ENCODE data around the gene STARD13.

The STARD13 gene

DNA sequence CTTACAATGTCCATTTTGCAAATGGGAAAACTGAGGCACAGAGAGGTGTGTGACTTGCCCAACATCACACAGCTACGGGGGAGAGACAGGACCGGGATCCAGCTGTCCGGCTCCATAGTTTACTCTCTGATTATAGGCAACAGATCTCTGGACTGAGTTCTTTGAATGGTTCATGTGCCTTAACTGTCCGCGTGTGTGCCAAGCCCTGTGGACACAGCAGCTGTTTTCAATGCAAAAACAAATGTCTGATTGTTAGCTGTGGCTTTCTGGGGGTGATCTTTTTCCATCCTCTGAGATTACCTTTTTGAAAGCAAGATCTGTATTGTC lies 175.2 kb downstream of the STARD13 start:
- Histone ChIP-seq H3K9me3 (ENCODE audit: control insufficient read depth, low read length) (no peaks in the 10 kb centered on the region), H3K4me3 (ENCODE audit: insufficient read depth, low read depth, low read length) (no peak overlapping the region), H3K27ac (ENCODE audit: insufficient read depth, low read depth, low read length, poor library complexity, severe bottlenecking) (no peak overlapping the region), H3K4me1 (ENCODE audit: control insufficient read depth, insufficient read depth, low read length) (no peaks in the 10 kb centered on the region), H3K36me3 (ENCODE audit: control insufficient read depth, insufficient read depth, low read length) (no peaks in the 10 kb centered on the region), H3K27me3 (ENCODE audit: control insufficient read depth, insufficient read depth, low read length, poor library complexity, severe bottlenecking) (no peaks in the 10 kb centered on the region)
- 92 to 95% methylated on average over 5 of the region's 5 CpGs for WGBS, 2 experiments

DNA sequence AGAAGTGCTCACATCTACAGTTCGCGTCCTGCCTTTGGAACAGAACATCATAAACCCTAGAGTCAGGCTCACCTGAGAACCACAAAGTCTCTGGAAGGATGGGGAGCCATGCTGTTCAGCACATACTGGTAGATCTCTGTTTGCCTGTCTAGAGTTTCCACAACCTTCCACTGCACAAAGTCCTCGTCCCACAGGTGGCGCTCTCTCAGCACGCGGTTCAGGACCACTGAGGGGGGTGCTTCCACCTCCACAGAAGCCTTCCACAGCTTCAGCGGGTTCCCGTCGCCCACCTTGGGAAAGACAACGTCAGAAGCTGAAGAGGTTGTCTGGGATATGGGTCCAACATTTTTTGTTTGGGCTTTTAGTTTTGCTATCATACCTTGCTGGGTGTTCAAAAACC lies 175.8 kb downstream of the STARD13 start:
- Histone ChIP-seq H3K9me3 (ENCODE audit: control insufficient read depth, low read length) (no peaks in the 10 kb centered on the region), H3K4me3 (ENCODE audit: insufficient read depth, low read depth, low read length) (no peak overlapping the region), H3K4me1 (ENCODE audit: control insufficient read depth, insufficient read depth, low read length) (no peaks in the 10 kb centered on the region), H3K27ac (ENCODE audit: insufficient read depth, low read depth, low read length, poor library complexity, severe bottlenecking) (no peak overlapping the region), H3K27me3 (ENCODE audit: control insufficient read depth, insufficient read depth, low read length, poor library complexity, severe bottlenecking) (no peaks in the 10 kb centered on the region), H3K36me3 (ENCODE audit: control insufficient read depth, insufficient read depth, low read length) (no peaks in the 10 kb centered on the region)
- WGBS, 2 experiments, result 83% methylated on average over 10 of the region's 10 CpGs

DNA sequence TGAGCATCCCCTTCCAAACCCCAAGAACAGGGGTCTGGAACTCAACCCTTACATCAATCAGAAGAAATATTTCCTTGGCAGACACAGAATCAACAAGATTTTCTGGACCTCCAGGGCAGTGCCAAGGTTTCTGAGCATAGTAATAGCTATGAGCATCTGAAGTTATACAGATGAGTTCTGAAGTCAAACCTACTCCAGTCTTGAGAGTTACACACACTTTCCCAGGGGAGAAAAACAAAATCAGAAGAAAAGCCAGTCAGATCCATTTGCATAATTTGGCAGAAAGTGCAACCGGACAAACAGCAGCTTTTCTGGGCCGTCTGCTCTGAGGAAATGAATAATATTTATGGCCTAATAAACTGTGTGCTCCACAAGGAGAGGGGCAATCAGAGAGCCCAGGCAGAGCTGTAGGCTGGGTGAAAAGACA lies 176.3 kb downstream of the STARD13 start:
- no peak overlapping the region for H3K27ac ChIP-seq (ENCODE audit: insufficient read depth, low read depth, low read length, poor library complexity, severe bottlenecking)
- H3K4me1 ChIP-seq (ENCODE audit: control insufficient read depth, insufficient read depth, low read length), result no peaks in the 10 kb centered on the region
- no peaks in the 10 kb centered on the region for H3K9me3 ChIP-seq (ENCODE audit: control insufficient read depth, low read length)
- H3K4me3 ChIP-seq (ENCODE audit: insufficient read depth, low read depth, low read length), result no peak overlapping the region
- 93 to 98% methylated on average over 2 of the region's 2 CpGs for WGBS, 2 experiments
- no peaks in the 10 kb centered on the region for H3K27me3 ChIP-seq (ENCODE audit: control insufficient read depth, insufficient read depth, low read length, poor library complexity, severe bottlenecking)
- H3K36me3 ChIP-seq (ENCODE audit: control insufficient read depth, insufficient read depth, low read length), result no peaks in the 10 kb centered on the region

DNA sequence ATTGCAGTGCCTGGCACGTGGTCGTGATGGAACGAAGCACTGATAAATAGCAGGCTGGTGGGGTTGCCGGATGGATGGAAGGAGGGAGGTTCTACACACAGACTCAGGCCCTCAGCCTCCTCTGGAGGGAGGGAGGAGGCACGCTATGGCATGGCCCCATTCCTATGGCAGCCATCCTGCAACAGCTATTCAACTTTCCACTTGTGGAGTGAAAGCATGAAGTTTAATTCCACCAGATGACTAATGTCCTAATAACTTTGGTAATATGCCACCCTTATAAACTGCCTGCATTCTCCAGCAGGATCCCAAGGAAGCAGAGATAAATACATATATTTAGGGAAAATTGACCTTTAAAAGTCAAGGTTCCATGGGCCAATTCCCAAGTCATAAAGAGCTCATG lies 176.9 kb downstream of the STARD13 start:
- Histone ChIP-seq H3K27ac (ENCODE audit: insufficient read depth, low read depth, low read length, poor library complexity, severe bottlenecking) (no peak overlapping the region), H3K4me1 (ENCODE audit: control insufficient read depth, insufficient read depth, low read length) (no peaks in the 10 kb centered on the region), H3K4me3 (ENCODE audit: insufficient read depth, low read depth, low read length) (no peak overlapping the region), H3K27me3 (ENCODE audit: control insufficient read depth, insufficient read depth, low read length, poor library complexity, severe bottlenecking) (no peaks in the 10 kb centered on the region), H3K9me3 (ENCODE audit: control insufficient read depth, low read length) (no peaks in the 10 kb centered on the region), H3K36me3 (ENCODE audit: control insufficient read depth, insufficient read depth, low read length) (no peaks in the 10 kb centered on the region)
- WGBS, 2 experiments, result 95% methylated on average over 5 of the region's 5 CpGs

DNA sequence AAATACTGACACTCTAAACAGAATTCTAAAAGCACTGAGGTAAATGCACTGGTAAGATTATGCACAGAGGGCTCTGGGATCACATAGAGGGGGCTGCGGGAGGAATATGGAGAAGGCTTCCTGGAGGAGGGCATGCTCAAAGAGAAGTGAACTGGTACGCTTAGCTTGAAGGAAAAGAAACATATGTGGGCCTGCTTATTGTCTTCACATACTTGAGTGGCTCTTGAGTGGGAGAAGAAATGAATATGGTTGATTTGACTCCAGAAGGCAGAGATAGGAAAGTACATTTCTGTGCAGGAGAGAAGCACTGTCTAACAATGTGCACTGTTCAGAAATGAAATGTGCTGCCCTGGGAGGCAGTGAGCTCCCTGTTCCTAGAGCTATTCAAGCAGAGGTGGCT lies 178.2 kb downstream of the STARD13 start:
- H3K36me3 ChIP-seq (ENCODE audit: control insufficient read depth, insufficient read depth, low read length), result no peaks in the 10 kb centered on the region
- no peak overlapping the region for H3K27ac ChIP-seq (ENCODE audit: insufficient read depth, low read depth, low read length, poor library complexity, severe bottlenecking)
- 95 to 96% methylated on average over 2 of the region's 2 CpGs for WGBS, 2 experiments
- H3K27me3 ChIP-seq (ENCODE audit: control insufficient read depth, insufficient read depth, low read length, poor library complexity, severe bottlenecking), result no peaks in the 10 kb centered on the region
- no peak overlapping the region for H3K4me3 ChIP-seq (ENCODE audit: insufficient read depth, low read depth, low read length)
- H3K4me1 ChIP-seq (ENCODE audit: control insufficient read depth, insufficient read depth, low read length), result no peaks in the 10 kb centered on the region
- H3K9me3 ChIP-seq (ENCODE audit: control insufficient read depth, low read length), result no peaks in the 10 kb centered on the region

DNA sequence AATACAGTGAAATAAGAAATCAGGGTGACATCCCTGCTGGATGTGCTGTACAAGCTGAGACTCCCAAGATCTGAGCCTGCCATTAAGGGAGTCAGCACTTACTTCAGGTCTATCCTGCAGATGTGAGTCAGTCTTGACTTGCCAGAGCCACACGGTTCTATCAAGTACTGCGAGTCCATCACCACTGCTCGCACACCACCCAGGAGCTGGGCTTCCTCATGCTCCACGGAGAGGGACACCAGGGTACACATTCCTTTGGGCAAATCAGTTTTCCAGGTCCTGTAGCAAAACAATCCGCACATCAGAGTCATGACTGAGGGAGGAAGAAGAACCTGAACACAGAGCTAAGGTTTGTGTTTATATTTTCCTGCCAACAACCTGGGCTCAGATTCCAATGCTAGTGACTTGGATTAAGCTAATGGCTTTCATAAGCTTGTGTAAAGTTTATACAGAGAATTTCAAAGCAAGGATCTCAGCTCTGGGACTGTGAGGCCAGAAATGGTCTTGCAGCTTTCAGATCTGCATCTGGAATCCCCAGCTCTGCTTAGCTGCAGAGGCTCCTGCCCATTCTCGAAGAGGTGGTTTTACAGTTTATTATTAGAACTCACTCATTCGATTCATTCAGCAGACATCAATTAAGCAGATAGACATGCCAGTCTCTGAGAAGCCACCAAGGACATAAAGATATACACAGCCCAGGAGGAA lies 178.7 kb downstream of the STARD13 start:
- Histone ChIP-seq H3K27ac (ENCODE audit: insufficient read depth, low read depth, low read length, poor library complexity, severe bottlenecking) (no peak overlapping the region), H3K9me3 (ENCODE audit: control insufficient read depth, low read length) (no peaks in the 10 kb centered on the region), H3K4me3 (ENCODE audit: insufficient read depth, low read depth, low read length) (no peak overlapping the region), H3K4me1 (ENCODE audit: control insufficient read depth, insufficient read depth, low read length) (no peaks in the 10 kb centered on the region), H3K27me3 (ENCODE audit: control insufficient read depth, insufficient read depth, low read length, poor library complexity, severe bottlenecking) (no peaks in the 10 kb centered on the region), H3K36me3 (ENCODE audit: control insufficient read depth, insufficient read depth, low read length) (no peaks in the 10 kb centered on the region)
- 94 to 95% methylated on average over 7 of the region's 7 CpGs for WGBS, 2 experiments

DNA sequence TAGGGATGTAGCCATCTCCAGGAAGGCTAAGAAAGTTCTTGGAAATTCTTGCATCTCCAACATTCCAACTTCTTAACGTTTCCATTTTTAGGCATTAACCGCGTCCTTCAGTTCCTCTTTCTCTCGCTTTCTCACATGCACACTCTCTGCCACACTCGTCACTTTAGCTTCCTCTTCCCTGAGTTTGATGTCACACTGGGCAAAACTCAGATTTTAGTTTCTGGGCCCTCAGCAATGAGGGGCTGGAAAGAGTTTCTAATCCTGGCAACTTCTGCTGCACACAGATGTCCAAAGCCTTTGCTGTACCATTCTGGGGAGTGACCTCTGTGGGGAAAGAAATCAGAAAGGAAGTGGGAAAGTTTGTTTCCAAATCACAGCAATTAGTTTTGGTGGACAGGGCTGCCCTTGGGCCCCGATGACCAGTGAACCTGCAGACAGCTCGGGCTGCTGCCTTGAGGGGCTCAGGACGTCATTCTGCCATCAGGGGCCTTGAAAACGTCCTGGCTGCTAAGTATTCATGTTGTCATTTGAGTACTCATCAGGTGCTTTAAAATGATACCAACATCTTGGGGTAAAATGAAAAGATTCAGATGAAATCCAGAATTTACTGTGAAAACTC lies 180.1 kb downstream of the STARD13 start:
- 92 to 94% methylated on average over 9 of the region's 9 CpGs for WGBS, 2 experiments
- no peaks in the 10 kb centered on the region for H3K27me3 ChIP-seq (ENCODE audit: control insufficient read depth, insufficient read depth, low read length, poor library complexity, severe bottlenecking)
- H3K4me1 ChIP-seq (ENCODE audit: control insufficient read depth, insufficient read depth, low read length), result no peaks in the 10 kb centered on the region
- H3K4me3 ChIP-seq (ENCODE audit: insufficient read depth, low read depth, low read length), result no peak overlapping the region
- no peaks in the 10 kb centered on the region for H3K36me3 ChIP-seq (ENCODE audit: control insufficient read depth, insufficient read depth, low read length)
- no peak overlapping the region for H3K27ac ChIP-seq (ENCODE audit: insufficient read depth, low read depth, low read length, poor library complexity, severe bottlenecking)
- no peaks in the 10 kb centered on the region for H3K9me3 ChIP-seq (ENCODE audit: control insufficient read depth, low read length)

DNA sequence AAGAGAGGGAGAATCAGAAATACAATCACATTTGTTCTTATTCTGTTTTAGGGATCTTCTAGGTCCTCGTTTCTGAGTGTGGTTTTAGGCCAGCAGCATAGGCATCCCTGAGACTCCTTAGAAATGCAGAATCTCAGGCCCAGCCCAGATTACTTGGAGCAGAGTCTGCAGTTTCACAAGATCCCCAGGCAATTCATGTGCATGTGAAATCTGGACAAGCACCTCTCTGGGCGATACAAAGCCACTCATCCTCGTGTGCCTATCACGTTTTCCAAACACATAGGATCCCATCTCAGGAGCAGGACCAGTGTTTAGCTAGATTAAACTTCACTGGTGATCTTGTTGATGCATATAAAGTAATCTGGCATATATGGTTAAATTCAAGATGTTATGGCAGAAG lies 182.1 kb downstream of the STARD13 start:
- Histone ChIP-seq H3K9me3 (ENCODE audit: control insufficient read depth, low read length) (no peaks in the 10 kb centered on the region), H3K4me3 (ENCODE audit: insufficient read depth, low read depth, low read length) (no peak overlapping the region), H3K27ac (ENCODE audit: insufficient read depth, low read depth, low read length, poor library complexity, severe bottlenecking) (no peak overlapping the region), H3K36me3 (ENCODE audit: control insufficient read depth, insufficient read depth, low read length) (no peaks in the 10 kb centered on the region), H3K4me1 (ENCODE audit: control insufficient read depth, insufficient read depth, low read length) (no peaks in the 10 kb centered on the region), H3K27me3 (ENCODE audit: control insufficient read depth, insufficient read depth, low read length, poor library complexity, severe bottlenecking) (no peaks in the 10 kb centered on the region)
- 89 to 92% methylated on average over 4 of the region's 4 CpGs for WGBS, 2 experiments

DNA sequence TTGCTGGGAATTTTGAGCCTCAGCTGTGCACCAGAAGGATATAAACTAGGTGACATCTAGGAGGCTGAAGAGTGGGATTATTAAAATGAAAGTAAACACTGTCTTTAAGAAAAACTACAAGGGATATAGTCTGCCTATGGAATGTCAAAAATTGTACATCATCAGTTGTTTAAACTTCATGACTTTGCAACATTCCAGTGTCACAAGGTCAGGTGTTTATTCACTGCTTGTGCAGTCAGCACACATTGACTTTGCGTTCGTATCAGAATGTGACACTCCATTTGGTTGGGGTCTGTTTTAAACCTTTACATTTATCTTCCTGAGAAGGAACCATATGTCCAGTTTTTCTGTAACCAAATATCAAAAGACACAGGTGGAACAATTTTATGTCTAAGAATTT lies 183.7 kb downstream of the STARD13 start:
- Histone ChIP-seq H3K27ac (ENCODE audit: insufficient read depth, low read depth, low read length, poor library complexity, severe bottlenecking) (no peak overlapping the region), H3K36me3 (ENCODE audit: control insufficient read depth, insufficient read depth, low read length) (no peaks in the 10 kb centered on the region), H3K4me1 (ENCODE audit: control insufficient read depth, insufficient read depth, low read length) (no peaks in the 10 kb centered on the region), H3K9me3 (ENCODE audit: control insufficient read depth, low read length) (no peaks in the 10 kb centered on the region), H3K27me3 (ENCODE audit: control insufficient read depth, insufficient read depth, low read length, poor library complexity, severe bottlenecking) (no peaks in the 10 kb centered on the region), H3K4me3 (ENCODE audit: insufficient read depth, low read depth, low read length) (no peak overlapping the region)
- 94 to 98% methylated on average over 2 of the region's 2 CpGs for WGBS, 2 experiments

DNA sequence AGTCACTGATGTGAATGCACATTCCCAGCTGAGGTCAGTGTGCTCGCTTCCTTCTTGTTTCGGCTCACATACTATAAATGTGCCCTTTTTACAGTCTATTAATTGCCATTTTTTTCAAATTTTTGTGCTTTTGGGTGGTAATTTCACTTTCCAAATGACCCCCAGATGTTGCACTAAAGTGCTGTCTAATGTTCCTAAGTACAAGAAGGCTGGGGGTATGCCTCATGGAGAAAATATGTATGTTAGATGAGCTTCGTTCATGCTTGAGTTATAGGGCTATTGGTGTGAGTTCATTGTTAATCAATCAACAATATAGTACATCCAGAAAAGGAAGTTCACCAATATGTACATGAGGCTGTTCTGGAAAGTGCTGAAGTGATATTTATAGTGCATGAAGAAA lies 184.7 kb downstream of the STARD13 start:
- 96 to 100% methylated on average over 2 of the region's 3 CpGs for WGBS, 2 experiments
- Histone ChIP-seq H3K9me3 (ENCODE audit: control insufficient read depth, low read length) (no peaks in the 10 kb centered on the region), H3K27ac (ENCODE audit: insufficient read depth, low read depth, low read length, poor library complexity, severe bottlenecking) (no peak overlapping the region), H3K36me3 (ENCODE audit: control insufficient read depth, insufficient read depth, low read length) (no peaks in the 10 kb centered on the region), H3K4me3 (ENCODE audit: insufficient read depth, low read depth, low read length) (no peak overlapping the region), H3K4me1 (ENCODE audit: control insufficient read depth, insufficient read depth, low read length) (no peaks in the 10 kb centered on the region), H3K27me3 (ENCODE audit: control insufficient read depth, insufficient read depth, low read length, poor library complexity, severe bottlenecking) (no peaks in the 10 kb centered on the region)
